HG03108 (cell line): ENCODE data around the gene TRDN.

ENCODE experiments used
- ATAC-seq: cut with Tn5 transposase; IDR thresholded peaks from one replicate; pipeline ENCODE4 v1.9.1; 2021; ENCODE audit warnings: moderate library complexity; ENCODE audit not compliant: unreplicated experiment

TRDN gene

GRCh38 chr6:123418071-123418470 lies 218.7 kb downstream of the TRDN start:
- no peak for ATAC-seq

- ATAC-seq: no peak
These were observed 219.2 kb downstream of the TRDN start for GRCh38 chr6:123417535-123417934.

GRCh38 chr6:123415844-123416468 lies 220.8 kb downstream of the TRDN start:
- peak; percentile 83 for ATAC-seq

- ATAC-seq: no peak
These were observed 231.8 kb downstream of the TRDN start for GRCh38 chr6:123404975-123405374.

GRCh38 chr6:123402052-123402451 lies 234.7 kb downstream of the TRDN start:
- ATAC-seq: no peak

- no peak for ATAC-seq
These were observed 238.7 kb downstream of the TRDN start for GRCh38 chr6:123398072-123398471.

- ATAC-seq: no peak
These were observed 243.4 kb downstream of the TRDN start for GRCh38 chr6:123393331-123393730.

- ATAC-seq: no peak
These were observed 253.0 kb downstream of the TRDN start for GRCh38 chr6:123383718-123384117.

- ATAC-seq: no peak
These were observed 256.5 kb downstream of the TRDN start for GRCh38 chr6:123380257-123380656.

- ATAC-seq: no peak
These were observed 264.0 kb downstream of the TRDN start for GRCh38 chr6:123372737-123373136.

- no peak for ATAC-seq
These were observed 272.8 kb downstream of the TRDN start for GRCh38 chr6:123363912-123364311.

GRCh38 chr6:123360359-123360758 lies 276.4 kb downstream of the TRDN start:
- no peak for ATAC-seq

GRCh38 chr6:123352705-123353104 lies 284.0 kb downstream of the TRDN start:
- ATAC-seq: no peak

GRCh38 chr6:123352279-123352678 lies 284.5 kb downstream of the TRDN start:
- ATAC-seq: no peak

- no peak for ATAC-seq
These were observed 292.9 kb downstream of the TRDN start for GRCh38 chr6:123343836-123344235.

GRCh38 chr6:123338394-123338793 lies 298.4 kb downstream of the TRDN start:
- no peak for ATAC-seq

GRCh38 chr6:123333000-123333756 lies 303.6 kb downstream of the TRDN start:
- ATAC-seq: no peak

GRCh38 chr6:123332070-123332469 lies 304.7 kb downstream of the TRDN start:
- ATAC-seq: no peak

- ATAC-seq: no peak
These were observed 307.4 kb downstream of the TRDN start for GRCh38 chr6:123329337-123329736.

GRCh38 chr6:123323452-123324329 lies 313.1 kb downstream of the TRDN start:
- ATAC-seq: no peak

- ATAC-seq: no peak
These were observed 315.7 kb downstream of the TRDN start for GRCh38 chr6:123321020-123321419.
